Breast epithelium (tissue), 4 donors: ENCODE results near the gene STIM1. TPM values are rescaled to one million over a fixed set of nuclear protein-coding genes. Genes with fewer than 3 reads are reported as not detected.

Experiments
- DNase-seq, 2 donors: peaks; one replicate each; pipeline ENCODE4 v3.0.0-alpha.2; 2019; ENCODE audit warnings: low spot score in 2 of 2
- H3K27ac ChIP-seq, 2 donors: fragments of 200-600 bp; sonication (generic) in 1 of 2; one replicate each; pipeline ENCODE4 v1.5.1; 2016 to 2019; ENCODE audit warnings: mild to moderate bottlenecking in 1 of 2
- H3K27me3 ChIP-seq, 2 donors: fragments of 200-600 bp; sonication (generic) in 1 of 2; one replicate each; pipeline versions ENCODE4 v1.5.1 to v1.6.0; 2017 to 2019; ENCODE audit warnings: control low read depth in 1 of 2, mild to moderate bottlenecking in 1 of 2
- H3K36me3 ChIP-seq: fragments of 200-600 bp; one replicate; pipeline ENCODE4 v1.5.1; 2019
- H3K4me1 ChIP-seq, 2 donors: fragments of 200-600 bp; sonication (generic); one replicate each; pipeline ENCODE4 v1.5.1; 2016 to 2019; ENCODE audit warnings: control low read depth in 1 of 2
- H3K4me3 ChIP-seq, 3 donors: fragments of 200-600 bp; sonication (generic); 1 replicate in 2 of 3; 2 replicates in 1 of 3; pipeline ENCODE4 v1.5.1; 2016 to 2019; ENCODE audit warnings: mild to moderate bottlenecking in 3 of 3, moderate library complexity in 2 of 3
- H3K9me3 ChIP-seq, 2 donors: fragments of 200-600 bp; sonication (generic) in 1 of 2; one replicate each; pipeline ENCODE4 v1.5.1; 2016 to 2019; ENCODE audit warnings: control low read depth in 1 of 2
- POLR2A ChIP-seq: fragments of 450-650 bp; IDR thresholded peaks from one replicate; pipeline ENCODE4 v1.6.1; 2016; ENCODE audit warnings: antibody characterized with exemption, mild to moderate bottlenecking, moderate library complexity
- POLR2AphosphoS5 ChIP-seq, 3 donors: sonication (generic); formaldehyde crosslinking; IDR thresholded peaks; one replicate each; pipeline ENCODE4 v1.6.1; 2017; ENCODE audit warnings: antibody characterized with exemption in 3 of 3
- intact Hi-C: fragments of 100-400 bp; cut with DNase I; formaldehyde crosslinking; loops from one replicate; pipeline ENCODE4 v1.15.1; 2023; ENCODE audit warnings: low total_unique reads
- total RNA-seq, 3 donors: library from RNA; depleted of rRNA; stranded (reverse); fragments of >200 nt; gene quantifications; one replicate each; pipeline ENCODE4 v1.1.0, GENCODE V29; 2016
- TF ChIP-seq, protein P1 (sequence below), 3 donors: fragments of 450-650 bp; IDR thresholded peaks; one replicate each; pipeline ENCODE4 v1.5.1; 2016 to 2017; ENCODE audit warnings: antibody characterized with exemption in 3 of 3, mild to moderate bottlenecking in 3 of 3, moderate library complexity in 3 of 3

Gene STIM1
- total RNA-seq, 3 donors from 2014 or later: 44.2 to 68.2 (median 47.9) TPM

DNA sequence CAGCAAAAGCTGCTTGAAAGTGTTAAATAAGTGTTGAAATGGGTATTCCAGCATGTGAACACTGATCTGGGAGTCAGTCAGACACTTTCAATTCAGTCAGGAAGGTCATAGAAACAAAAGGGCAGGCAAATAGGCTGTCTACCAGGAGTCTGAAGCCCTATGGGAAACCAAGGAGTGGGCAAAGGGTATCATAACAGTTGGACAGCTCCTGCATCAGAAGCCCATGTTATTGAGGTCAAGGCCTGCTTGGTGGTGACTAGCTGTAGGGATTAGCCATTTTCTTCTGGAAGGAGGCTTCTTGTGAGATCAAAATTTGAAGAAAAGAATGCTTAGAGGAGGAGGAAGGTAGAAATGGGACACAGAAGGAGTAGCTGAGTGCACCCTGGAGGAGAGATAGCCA lies 97.3 kb downstream of the STIM1 start:
- H3K9me3 ChIP-seq: no peaks in the 10 kb centered on the region
- H3K4me1 ChIP-seq: peaks cover 0 to 3% of the 10 kb centered on the region in 2 donors
- TF ChIP-seq, protein P1, sequence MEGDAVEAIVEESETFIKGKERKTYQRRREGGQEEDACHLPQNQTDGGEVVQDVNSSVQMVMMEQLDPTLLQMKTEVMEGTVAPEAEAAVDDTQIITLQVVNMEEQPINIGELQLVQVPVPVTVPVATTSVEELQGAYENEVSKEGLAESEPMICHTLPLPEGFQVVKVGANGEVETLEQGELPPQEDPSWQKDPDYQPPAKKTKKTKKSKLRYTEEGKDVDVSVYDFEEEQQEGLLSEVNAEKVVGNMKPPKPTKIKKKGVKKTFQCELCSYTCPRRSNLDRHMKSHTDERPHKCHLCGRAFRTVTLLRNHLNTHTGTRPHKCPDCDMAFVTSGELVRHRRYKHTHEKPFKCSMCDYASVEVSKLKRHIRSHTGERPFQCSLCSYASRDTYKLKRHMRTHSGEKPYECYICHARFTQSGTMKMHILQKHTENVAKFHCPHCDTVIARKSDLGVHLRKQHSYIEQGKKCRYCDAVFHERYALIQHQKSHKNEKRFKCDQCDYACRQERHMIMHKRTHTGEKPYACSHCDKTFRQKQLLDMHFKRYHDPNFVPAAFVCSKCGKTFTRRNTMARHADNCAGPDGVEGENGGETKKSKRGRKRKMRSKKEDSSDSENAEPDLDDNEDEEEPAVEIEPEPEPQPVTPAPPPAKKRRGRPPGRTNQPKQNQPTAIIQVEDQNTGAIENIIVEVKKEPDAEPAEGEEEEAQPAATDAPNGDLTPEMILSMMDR (IDR thresholded peaks at IDR 0.05): no peak
- TF ChIP-seq POLR2A (no peak), POLR2AphosphoS5 (IDR thresholded peaks at IDR 0.05) (no peak)
- no peak overlapping the region for H3K27ac ChIP-seq
- H3K36me3 ChIP-seq: no peaks in the 10 kb centered on the region
- no peak for DNase-seq
- no peaks in the 10 kb centered on the region for H3K27me3 ChIP-seq
- H3K4me3 ChIP-seq: no peak overlapping the region
- intact Hi-C loops: no loop called here

DNA sequence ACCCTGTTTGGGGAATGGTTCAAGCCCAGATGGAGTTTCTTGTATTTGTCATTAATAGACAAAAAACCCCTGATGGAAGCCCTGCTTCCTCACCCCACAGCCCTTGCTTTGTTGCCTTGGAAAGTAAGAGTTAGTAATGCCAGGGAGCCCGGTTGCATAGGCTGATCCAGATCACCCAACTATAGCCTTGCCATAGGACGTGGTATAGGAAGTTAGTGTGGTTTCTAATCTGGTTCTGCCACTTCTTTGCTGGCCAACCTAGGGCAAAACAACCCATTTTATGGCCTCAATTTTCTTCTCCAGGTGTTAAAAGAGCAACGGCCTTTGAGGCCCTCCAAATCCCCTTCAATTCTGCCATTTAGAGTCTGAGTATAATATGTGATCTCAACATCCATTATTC lies 97.9 kb downstream of the STIM1 start:
- no peak for DNase-seq
- H3K9me3 ChIP-seq: no peaks in the 10 kb centered on the region
- intact Hi-C loops: no loop called here
- no peaks in the 10 kb centered on the region for H3K36me3 ChIP-seq
- no peak overlapping the region for H3K27ac ChIP-seq
- H3K27me3 ChIP-seq: no peaks in the 10 kb centered on the region
- no peaks in the 10 kb centered on the region for H3K4me1 ChIP-seq
- TF ChIP-seq POLR2A (no peak), POLR2AphosphoS5 (IDR thresholded peaks at IDR 0.05) (no peak)
- TF ChIP-seq, protein P1 (IDR thresholded peaks at IDR 0.05): no peak
- H3K4me3 ChIP-seq: no peak overlapping the region

DNA sequence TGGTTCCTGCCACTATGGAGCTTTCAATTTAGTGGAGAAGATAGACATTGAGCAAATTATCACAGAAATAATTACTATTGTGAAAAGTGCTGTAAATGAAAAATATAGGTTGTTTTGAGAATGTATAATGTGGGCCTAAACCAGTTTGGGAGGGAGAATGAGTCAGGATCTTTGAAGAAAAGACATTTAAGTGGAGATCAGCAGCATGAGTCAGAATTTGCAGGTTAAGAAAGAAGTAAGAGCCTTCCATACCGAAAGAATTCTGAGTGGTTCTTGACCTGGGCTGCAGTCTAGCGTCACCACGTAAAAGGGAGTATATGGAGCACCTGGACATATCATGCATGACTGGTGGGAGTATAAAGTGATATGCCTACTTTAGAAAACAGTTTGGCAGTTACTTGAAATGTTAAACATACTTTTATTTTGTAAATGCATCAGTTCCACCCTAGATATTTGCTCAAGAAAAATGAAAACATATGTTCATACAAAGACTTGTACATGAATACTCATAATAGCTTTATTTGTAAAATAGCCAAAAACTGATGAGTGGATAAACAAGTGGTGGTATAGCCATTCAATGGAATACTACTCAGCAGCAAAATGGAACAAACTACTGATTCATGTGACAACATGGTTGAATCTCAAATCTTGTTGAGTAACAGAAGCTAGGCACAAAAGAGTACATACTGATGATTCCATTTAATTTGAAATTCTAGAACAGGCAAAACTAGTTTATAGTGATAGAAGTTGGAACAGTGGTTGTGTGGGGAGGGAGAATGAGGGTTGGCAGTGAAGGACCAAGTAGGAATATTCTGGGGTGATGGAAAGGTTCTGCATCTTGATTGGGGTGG lies 99.2 kb downstream of the STIM1 start:
- DNase-seq: no peak
- TF ChIP-seq POLR2A (no peak), POLR2AphosphoS5 (IDR thresholded peaks at IDR 0.05) (no peak)
- TF ChIP-seq, protein P1 (IDR thresholded peaks at IDR 0.05): no peak
- no peaks in the 10 kb centered on the region for H3K36me3 ChIP-seq
- no peak overlapping the region for H3K4me3 ChIP-seq
- no peaks in the 10 kb centered on the region for H3K9me3 ChIP-seq
- no peaks in the 10 kb centered on the region for H3K4me1 ChIP-seq
- intact Hi-C loops: no loop called here
- H3K27ac ChIP-seq: no peak overlapping the region
- no peaks in the 10 kb centered on the region for H3K27me3 ChIP-seq

DNA sequence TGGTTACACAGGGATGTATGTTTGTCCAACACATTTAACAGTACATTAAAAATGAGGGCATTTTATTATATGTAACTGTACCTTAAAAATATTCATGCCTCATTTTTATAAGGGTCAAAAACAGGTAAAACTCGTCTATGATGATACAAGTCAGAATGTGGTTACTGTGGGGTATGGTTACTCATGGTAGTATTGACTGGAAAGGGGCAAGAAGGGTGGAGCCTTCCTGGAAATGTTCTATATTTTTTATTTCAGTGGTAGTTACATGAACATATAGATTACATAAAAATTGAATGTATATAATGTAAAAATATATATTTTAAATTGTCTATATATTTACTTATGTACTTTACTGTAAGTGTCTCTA lies 99.8 kb downstream of the STIM1 start:
- TF ChIP-seq POLR2AphosphoS5 (IDR thresholded peaks at IDR 0.05) (no peak), POLR2A (no peak)
- TF ChIP-seq, protein P1 (IDR thresholded peaks at IDR 0.05): no peak
- no peaks in the 10 kb centered on the region for H3K4me1 ChIP-seq
- intact Hi-C loops: no loop called here
- H3K27ac ChIP-seq: no peak overlapping the region
- DNase-seq: no peak
- no peaks in the 10 kb centered on the region for H3K36me3 ChIP-seq
- no peak overlapping the region for H3K4me3 ChIP-seq
- H3K27me3 ChIP-seq: no peaks in the 10 kb centered on the region
- H3K9me3 ChIP-seq: no peaks in the 10 kb centered on the region

DNA sequence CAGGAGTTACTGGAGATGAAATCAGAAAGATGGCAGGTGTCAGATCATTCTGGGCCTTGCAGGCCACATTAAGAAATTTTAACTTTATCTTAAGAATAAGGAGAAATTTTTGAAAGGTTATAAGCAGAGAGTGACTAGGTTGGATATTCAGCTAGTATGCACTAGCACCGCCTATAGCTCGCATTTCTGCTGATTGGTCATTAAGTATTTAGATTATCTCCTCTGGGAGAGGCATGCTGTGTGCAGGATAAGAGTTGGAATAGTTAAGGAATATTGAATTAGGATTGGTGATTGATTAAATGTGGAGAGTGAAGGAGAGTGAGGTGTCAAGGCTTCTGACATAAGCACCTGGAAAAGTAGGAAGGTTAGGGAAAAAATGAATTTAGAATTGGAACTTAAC lies 100.6 kb downstream of the STIM1 start:
- no peak for DNase-seq
- intact Hi-C loops: no loop called here
- no peaks in the 10 kb centered on the region for H3K9me3 ChIP-seq

More for the DNA sequence above, 100.6 kb downstream of the STIM1 start:
- TF ChIP-seq, protein P1 (IDR thresholded peaks at IDR 0.05): no peak
- TF ChIP-seq POLR2A: no peak
- TF ChIP-seq POLR2AphosphoS5 (IDR thresholded peaks at IDR 0.05): no peak
- Histone ChIP-seq H3K27ac (no peak overlapping the region), H3K4me1 (no peaks in the 10 kb centered on the region), H3K27me3 (no peaks in the 10 kb centered on the region), H3K4me3 (no peak overlapping the region), H3K36me3 (no peaks in the 10 kb centered on the region)
